Measurements from ENCODE around the gene AGBL1.

The AGBL1 gene

GRCh38 chr15:86558252-86558651 is 478.6 kb downstream of the AGBL1 start:
- no peak for DNase-seq (ENCODE audit: low read depth in 1 of 2, low spot score in 1 of 2)
- no peak overlapping the region for H3K4me3 ChIP-seq (replicated peaks; ENCODE audit: insufficient read depth, low read length)
- no peaks in the 10 kb centered on the region for H3K27me3 ChIP-seq (ENCODE audit: insufficient read depth, poor library complexity, severe bottlenecking)
- H3K27ac ChIP-seq (replicated peaks): no peak overlapping the region
- TF ChIP-seq GABPA (IDR thresholded peaks at IDR 0.05; ENCODE audit: low read depth) (no peak), CTCF (IDR thresholded peaks at IDR 0.05; ENCODE audit: insufficient read depth, low read length) (no peak), SPI1 (IDR thresholded peaks at IDR 0.05; ENCODE audit: borderline replicate concordance, low read depth) (no peak), POLR2AphosphoS5 (IDR thresholded peaks at IDR 0.05; ENCODE audit: low read depth) (no peak), REST (IDR thresholded peaks at IDR 0.05; ENCODE audit: insufficient replicate concordance, low read depth) (no peak)

DNA sequence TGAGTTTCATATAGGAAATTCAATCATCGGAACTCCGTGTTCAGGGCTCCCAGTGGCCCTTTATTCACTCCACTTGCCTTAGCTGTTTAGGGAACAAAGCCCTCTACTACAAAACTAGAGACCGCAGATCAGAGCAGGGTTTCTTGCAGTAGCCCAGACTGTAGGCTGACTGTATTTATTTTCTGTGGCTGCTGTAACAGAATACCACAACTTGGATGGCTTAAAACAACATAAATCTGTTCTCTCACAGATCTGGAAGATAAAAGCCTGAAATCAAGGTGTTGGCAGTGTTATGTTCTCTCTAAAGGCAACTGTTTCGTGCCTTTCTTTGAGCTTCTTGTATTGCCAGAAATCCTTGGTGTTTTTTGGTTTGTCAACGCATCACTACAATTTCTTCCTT is 479.0 kb downstream of the AGBL1 start:
- no peak for TF ChIP-seq GABPA (IDR thresholded peaks at IDR 0.05; ENCODE audit: low read depth)
- TF ChIP-seq SPI1 (IDR thresholded peaks at IDR 0.05; ENCODE audit: borderline replicate concordance, low read depth): no peak
- TF ChIP-seq POLR2AphosphoS5 (IDR thresholded peaks at IDR 0.05; ENCODE audit: low read depth): no peak
- no peak for TF ChIP-seq CTCF (IDR thresholded peaks at IDR 0.05; ENCODE audit: insufficient read depth, low read length)
- TF ChIP-seq REST (IDR thresholded peaks at IDR 0.05; ENCODE audit: insufficient replicate concordance, low read depth): no peak
- no peaks in the 10 kb centered on the region for H3K27me3 ChIP-seq (ENCODE audit: insufficient read depth, poor library complexity, severe bottlenecking)
- no peak overlapping the region for H3K4me3 ChIP-seq (replicated peaks; ENCODE audit: insufficient read depth, low read length)
- no peak for DNase-seq (ENCODE audit: low read depth in 1 of 2, low spot score in 1 of 2)
- H3K27ac ChIP-seq (replicated peaks): no peak overlapping the region

DNA sequence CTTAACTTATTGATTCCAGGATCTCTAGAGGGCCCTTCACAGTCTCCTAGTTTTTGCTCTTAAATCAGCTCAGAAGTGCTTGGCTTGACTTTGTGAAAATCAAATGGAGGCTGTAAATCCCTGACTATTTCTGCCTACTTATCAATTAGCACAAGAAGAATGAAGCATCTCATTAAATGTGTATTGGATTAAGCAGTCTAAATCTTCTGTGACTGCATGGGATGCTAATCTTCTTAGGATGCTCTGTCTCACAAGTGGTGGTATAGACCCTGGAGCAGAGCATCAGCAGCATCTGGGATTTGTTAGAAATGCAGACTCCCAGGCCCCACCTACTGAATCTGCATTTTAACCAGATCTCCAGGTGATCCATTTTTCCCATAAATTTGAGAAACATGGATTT is 488.7 kb downstream of the AGBL1 start:
- H3K4me3 ChIP-seq (replicated peaks; ENCODE audit: insufficient read depth, low read length): no peak overlapping the region
- no peak overlapping the region for H3K27ac ChIP-seq (replicated peaks)
- H3K27me3 ChIP-seq (ENCODE audit: insufficient read depth, poor library complexity, severe bottlenecking): no peaks in the 10 kb centered on the region
- DNase-seq (ENCODE audit: low read depth in 1 of 2, low spot score in 1 of 2): no peak
- TF ChIP-seq POLR2AphosphoS5 (IDR thresholded peaks at IDR 0.05; ENCODE audit: low read depth) (no peak), CTCF (IDR thresholded peaks at IDR 0.05; ENCODE audit: insufficient read depth, low read length) (no peak), REST (IDR thresholded peaks at IDR 0.05; ENCODE audit: insufficient replicate concordance, low read depth) (no peak), SPI1 (IDR thresholded peaks at IDR 0.05; ENCODE audit: borderline replicate concordance, low read depth) (no peak), GABPA (IDR thresholded peaks at IDR 0.05; ENCODE audit: low read depth) (no peak)

Data from HL-60 (cell line).